Stimulated activated CD8-positive, alpha-beta memory T cell treated with anti-CD3 and anti-CD28 coated beads, Interleukin-2, amount 100 ng/mL, for 48 hours (primary cell): ENCODE data around the gene FBXO42.

Experiments used
- DNase-seq, 2 donors: peaks; one replicate each; pipeline ENCODE4 v3.0.0-alpha.2; 2020; ENCODE audit warnings: low read depth in 2 of 2

The FBXO42 gene

DNA sequence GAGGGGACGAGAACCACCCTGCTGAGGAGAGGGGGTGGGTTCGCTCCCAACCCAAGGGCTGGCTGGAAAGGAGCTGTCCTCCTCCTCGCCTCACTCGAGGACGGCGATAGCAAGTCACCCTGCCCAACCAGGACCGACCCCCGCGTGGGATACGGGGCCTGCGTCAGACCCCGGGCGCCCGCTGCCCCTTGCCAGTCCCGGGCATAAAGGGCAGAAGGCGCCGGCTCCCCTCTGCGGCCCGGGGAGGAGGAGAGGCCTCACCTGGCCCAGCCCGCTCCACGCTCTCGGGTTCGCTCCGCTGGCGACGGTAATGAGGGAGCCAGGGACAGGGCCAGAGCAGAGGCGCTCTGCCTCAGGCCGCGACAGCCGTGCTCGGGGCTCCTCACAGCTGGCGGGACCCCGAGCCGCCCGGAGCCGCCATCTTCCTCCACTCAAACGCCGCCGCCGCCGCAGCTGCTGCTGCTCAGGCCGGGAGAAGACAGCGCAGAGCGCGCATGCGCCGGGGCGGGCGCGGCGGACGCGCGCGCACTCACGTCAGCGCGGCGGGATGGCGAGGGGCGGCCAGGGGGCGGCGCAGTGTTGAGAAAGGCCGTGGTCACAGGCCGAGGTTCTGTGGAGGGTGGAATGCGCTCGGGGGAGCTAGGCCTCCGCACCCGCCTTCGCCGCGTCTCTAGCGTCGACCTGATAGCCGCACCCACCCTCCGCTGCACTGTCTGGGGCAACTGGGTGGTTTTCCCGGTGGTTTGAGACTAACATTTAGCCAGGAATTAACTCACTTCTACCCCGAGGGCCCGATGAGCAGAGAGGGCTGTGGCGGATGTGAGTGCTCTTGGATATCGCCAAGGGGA is at the start of gene FBXO42:
FBXO42 (minus strand) TSS at position 487 of the 848 bp plus-strand sequence. CDS start 37,062 bp downstream, outside the sequence.
- peak; percentile 86 for DNase-seq

DNA sequence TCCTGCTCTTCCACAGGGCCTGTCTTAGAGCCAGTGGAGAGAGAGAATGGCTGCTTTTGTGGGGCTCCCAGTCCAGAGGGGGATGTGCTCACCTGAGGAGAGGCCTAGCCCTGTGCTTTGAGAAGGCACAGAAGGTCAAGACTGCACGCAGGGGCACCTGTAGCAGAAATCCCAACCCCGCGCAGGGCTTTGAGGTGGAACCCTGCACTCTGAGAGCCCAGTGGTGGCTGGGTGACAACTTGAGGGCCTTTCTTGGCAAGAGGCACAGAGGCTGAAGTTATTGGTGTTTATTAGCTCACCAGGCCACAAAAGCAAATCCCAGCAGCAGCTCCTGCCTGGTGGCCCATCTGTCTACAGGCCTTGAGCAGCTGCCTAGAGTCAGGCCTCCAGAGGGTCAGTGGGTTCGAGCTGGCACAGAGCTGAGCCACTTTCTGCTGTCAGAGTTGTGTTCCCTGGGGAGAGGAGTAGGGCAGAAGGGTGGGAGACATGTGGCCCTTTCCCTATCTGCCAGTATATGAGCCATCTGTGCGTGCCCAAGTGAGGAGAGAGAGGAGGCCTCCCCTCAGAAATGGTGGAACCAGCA is 46.2 kb upstream of the FBXO42 start:
- no peak for DNase-seq

DNA sequence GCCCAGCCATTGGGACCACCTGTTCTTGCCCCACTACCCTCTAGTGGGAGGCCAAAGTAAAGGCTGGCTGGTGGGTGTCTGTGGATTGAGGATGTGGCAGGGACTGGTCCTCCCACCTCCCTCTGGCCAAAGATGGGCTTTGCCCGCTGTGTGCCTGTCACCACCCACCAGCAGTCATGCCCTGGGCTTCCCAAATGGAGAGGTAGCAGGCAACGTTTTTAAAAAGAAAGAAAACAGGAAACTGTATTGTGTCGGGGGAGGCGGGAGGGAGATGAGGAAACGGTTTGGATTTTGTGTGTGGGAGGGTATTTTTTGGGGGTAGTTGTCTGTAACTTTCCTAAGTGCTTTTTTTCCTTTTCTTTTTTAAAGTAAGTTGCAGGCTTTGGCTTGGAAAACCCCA is 44.8 kb upstream of the FBXO42 start:
- no peak for DNase-seq

DNA sequence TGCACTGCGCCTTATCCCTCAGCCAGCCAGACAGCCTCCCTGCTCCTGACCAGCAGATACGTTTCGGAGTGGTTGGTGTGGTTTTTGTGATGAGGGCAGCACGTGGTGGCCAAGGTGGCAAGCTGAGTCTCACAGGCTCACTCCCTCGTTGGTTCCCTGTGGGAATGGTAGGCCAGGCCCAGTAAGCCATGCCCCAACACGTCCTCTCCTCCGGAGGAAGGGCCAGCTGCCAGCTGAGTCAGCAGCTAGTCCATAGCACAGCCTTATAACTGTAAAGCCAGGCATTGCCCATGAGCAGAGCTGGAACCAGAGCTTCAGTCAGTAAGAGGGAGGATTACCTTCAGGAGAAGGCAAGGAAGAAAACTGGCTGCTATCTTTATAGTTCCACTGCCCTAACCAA is 44.3 kb upstream of the FBXO42 start:
- DNase-seq, result no peak

DNA sequence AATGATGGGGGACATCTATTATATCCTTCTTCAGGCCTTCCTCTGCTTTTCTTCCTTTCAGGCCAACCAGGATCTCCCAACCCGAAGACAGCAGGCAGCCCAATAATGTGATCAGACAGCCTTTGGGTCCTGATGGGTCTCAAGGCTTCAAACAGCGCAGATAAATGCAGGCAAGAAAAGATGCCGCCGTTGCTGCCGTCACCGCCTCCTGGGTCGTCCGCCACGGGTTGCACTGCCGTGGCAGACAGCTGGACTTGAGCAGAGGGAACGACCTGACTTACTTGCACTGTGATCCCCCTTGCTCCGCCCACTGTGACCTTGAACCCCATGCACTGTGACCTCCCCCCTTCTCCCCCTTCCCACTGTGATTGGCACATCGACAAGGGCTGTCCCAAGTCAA is 42.7 kb upstream of the FBXO42 start:
- DNase-seq, result no peak

DNA sequence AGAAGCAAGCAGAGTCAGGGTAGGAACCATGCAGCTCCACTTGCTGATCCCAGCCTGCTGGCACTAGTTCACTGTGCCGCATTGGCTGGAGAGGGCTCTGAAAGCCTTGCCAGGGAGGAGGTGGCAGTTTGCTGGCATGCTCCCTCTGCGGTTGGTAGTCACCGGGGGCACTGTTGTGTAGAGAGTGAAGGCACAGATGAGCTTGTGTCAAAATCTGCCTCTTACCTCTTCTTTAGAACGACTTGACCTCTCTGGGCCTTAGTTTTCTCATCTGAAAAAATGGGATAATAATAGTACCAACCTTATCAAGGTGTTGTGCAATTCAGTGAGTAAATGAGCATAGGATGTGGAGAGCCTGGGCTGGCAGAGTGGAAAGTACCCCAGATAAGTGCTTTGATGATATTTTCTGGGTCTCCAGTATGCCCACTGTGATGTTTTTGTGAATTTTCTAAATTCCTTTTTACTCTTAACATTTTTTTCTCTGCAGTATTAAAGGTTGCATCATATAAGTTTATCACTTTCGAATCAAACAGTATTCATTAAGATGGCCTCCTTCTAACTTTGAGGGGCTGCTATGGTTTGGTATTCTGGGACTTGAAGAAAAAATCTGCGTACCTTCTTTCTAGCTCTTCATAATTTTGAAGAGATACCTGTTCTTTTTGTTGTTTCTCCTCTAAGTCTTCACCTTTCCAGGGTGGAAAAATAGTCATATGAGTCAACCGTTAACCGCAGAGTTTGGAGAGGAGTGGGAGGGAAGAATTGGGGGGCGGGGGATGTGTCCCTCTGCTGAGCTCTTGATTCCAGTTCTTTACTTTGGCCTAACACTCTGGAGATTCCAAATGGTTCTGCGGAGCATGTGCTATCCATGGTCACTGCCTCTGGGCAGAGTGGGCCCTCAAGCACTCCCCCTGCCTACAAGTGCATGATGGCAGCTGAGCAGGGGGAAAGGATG is 41.6 kb upstream of the FBXO42 start:
- no peak for DNase-seq

DNA sequence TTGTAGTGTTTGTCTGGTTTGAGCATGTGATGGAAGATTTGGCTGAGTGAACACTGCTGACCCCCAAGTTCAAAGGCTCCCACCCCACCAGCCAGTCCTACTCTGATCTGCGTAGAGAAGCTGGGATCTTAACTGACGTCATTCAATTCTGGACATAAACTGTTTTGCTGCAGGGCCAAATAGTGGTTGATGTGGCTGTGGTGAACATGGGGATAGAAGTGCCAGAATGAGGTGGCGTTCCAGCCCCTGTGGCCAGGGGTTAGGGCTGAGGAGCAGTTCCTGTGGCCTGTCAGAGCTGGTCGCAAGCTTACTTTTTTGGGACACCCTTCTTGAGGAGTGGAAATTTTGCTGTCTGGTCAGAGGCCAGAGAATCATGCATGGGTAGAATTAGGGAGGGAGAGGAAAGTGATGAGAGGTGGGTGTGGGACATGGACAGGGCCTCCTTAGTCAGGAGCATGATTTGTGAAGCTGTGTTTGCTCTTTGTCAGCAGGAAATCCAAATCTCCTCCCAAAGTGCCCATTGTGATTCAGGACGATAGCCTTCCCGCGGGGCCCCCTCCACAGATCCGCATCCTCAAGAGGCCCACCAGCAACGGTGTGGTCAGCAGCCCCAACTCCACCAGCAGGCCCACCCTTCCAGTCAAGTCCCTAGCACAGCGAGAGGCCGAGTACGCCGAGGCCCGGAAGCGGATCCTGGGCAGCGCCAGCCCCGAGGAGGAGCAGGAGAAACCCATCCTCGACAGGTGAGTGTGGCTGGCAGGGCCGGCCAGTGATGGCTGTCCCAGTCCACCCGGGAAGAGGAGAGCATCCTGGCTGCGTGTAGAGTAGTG is 40.7 kb upstream of the FBXO42 start:
- DNase-seq, result no peak

DNA sequence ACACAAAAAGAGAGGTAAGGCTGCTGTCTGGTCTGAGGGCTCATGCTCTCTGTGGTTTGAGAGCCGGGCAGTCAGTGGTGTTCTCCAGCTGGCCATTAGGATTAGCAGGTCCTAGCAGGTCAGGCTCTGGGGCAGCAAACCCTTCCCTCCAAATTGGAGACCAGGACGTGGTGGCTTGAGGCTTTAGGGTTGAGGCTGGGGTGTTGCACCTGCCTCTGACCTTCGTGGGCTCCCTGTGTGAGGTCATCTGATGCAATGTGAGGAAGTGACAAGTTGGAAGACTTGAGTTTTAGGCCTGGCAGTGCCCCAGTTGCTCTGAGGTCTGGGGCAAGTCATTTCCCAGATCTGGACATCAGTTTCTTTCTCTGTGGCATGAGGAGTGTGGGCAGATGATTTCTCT is 39.1 kb upstream of the FBXO42 start:
- no peak for DNase-seq

DNA sequence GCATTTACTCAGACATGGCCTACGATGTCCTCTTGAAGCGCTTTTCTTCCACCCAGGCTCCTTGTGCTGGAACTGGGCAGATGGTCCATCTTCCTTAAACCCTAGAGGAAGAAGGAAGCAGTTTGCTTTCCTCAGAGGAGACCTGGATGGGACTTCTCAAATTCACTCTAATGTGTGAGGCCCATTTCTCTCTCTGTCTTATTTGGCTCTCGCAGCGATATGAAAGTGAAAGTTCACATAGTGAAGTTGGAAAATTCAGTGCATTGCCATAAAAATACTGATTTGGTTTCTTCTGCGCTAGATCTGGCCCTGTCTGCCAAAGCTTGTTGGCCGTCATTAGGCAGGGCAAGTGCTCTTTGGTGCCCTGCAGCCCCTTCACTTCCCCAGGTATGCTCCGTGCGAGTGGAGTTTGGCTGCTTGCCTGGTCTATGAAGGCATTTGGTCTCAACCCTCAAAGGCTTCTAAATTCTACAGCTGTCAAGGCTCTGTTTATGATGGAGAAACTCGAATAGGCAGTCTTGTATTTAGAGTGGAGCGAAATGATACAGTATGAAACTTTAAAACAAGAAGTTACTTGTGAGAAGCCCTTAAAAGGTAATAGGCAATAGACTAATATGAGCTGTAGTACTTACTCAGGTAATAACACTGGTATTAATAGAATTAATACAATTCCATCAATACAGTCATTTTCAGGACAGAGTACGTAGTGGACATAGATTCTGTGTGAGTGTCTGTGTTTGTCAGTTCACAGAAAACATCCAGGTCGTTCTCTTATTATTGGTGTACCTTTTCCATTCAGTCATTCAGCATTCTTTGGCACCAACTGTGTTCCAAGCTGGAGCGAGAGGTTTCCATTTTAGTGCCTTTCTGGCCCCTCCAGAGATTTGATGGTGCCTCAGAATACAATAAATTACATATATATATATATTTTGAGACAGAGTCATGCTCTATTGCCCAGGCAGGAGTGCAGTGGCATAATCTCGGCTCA is 35.2 kb upstream of the FBXO42 start:
- DNase-seq, result no peak

DNA sequence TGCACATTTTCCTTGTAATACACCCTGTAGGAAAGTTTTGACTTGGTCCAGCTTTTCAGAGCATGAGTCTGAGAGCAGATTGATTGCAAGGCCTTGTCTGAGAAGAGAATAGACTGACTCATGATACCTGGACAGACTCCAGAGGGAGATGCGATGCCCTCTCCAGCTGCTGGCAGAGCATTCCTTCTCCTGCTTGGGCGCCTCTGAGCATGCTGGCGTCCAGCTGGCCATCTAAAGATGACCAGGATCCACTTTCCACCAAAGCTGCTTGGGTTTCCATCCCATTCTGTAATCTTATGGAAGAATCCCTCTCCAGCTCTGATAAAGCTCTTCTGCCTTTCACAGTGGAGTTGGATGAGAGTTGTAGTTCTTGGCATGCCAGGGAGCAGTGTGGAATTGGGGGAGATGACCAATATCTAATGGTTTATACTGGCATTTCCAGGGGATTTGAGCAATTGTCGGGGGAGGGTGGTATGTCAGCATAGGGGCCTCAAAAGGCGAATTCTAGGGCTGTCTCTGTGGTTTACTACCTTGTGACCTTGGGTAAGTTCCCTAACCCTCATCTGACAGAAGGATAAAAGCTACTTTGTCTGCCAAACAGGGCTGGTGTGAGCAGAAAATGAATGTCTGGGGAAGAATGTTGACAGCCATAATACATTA is 34.3 kb upstream of the FBXO42 start:
- DNase-seq, result no peak

DNA sequence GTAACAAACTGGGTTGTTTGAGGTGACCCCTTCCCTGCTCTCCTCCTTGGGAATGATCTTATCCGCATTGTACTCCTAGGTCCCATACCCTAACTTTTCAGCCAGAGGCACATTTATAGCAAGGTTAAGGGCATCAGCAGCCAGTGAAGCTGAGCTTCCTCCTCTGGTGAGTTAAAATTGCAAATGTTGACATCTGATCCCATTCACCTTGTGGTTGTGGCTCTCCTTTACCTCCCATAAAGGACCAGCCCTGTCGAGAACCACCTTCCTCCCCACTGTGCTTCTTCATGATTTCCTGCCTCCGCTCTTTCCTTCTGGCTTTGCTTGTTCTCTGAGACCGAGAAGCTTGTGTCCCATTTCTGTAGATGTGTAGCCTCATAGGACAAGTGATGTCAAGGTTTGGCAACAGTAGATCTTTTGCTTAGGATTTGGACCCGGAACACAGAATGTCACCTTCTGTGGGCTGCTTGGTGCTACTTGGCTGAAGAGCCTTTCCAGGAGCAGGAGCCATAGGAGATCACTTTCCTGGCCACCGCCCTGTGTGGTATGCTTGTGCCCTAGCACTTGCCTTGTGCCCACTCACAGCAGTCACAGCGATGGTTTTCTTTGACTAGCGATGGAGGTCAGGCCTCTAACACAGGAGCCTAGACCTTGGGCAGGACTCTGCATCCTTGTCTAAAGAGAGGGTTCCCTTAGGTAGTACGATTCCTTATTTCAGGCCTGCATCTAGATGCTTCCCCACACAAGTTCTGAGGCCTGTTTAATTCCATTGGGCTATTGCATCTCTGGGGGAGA is 33.6 kb upstream of the FBXO42 start:
- no peak for DNase-seq

DNA sequence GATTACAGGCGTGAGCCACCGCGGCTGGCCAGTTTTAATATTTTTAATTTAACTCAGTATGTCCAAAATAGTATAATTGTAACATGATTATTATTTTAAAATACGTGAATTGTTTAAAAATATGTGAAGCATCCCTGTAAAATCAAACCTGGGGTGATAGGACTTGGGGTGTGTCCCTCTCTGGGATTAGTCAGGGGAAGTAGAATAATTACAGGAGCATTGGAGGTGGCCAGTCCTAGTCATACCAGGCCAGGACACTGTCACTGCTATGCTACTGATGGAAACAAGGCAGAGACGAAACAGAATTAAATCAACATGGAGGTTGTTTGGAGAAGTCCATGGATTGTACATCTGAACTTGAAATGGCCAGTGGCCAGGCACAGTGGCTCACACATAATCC is 31.6 kb upstream of the FBXO42 start:
- DNase-seq, result no peak

DNA sequence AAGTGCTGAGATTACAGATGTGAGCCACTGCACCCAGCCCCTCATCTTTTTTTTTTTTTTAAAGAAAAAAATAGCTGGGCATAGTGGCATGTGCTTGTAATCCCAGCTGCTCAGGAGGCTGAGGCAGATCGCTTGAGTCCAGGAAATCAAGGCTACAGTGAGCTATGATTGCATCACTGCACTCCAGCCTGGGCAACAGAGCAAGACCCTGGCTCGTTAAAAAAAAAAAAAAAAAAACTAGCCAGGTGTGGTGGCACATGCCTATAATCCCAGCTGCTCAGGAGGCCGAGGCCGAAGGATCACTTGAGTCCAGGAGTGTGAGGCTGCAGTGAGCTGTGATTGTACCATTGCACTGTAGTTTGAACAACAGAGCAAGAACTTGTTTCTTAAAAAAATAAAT is 28.6 kb upstream of the FBXO42 start:
- DNase-seq, result no peak

DNA sequence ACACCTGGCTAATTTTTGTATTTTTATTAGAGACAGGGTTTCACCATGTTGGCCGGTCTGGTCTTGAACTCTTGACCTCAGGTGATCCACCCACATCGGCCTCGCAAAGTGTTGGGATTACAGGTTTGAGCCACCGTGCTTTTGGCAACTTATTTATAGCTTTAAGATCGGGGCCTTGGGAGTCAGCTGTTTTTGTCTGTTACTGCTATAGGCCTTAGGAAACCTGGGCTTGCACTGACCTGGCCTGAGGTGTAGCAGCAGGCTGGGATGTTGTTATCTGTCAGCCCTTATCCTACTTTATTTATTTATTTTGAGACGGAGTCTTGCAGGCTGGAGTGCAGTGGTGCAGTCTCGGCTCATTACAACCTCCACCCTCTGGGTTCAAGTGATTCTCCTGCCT is 26.2 kb upstream of the FBXO42 start:
- DNase-seq, result no peak

DNA sequence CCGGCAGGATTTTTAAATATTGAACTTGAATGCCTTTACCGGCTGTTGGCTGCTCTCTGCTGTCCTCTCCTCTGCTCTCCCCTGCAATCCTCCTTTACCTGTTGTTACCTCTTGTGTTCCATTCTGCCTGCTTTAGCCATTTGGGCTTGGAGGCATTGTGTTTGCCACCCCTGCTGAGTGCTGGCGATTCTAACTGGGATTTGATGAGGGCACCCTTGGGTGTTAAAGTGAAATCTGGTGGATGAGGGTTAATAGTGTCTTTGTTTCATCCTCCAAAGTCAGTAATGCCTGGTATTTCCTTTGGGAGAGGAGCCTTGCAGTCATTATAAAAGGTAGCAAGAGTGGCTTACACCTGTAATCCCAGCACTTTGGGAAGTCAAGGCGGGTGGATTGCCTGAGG is 24.7 kb upstream of the FBXO42 start:
- DNase-seq, result no peak

DNA sequence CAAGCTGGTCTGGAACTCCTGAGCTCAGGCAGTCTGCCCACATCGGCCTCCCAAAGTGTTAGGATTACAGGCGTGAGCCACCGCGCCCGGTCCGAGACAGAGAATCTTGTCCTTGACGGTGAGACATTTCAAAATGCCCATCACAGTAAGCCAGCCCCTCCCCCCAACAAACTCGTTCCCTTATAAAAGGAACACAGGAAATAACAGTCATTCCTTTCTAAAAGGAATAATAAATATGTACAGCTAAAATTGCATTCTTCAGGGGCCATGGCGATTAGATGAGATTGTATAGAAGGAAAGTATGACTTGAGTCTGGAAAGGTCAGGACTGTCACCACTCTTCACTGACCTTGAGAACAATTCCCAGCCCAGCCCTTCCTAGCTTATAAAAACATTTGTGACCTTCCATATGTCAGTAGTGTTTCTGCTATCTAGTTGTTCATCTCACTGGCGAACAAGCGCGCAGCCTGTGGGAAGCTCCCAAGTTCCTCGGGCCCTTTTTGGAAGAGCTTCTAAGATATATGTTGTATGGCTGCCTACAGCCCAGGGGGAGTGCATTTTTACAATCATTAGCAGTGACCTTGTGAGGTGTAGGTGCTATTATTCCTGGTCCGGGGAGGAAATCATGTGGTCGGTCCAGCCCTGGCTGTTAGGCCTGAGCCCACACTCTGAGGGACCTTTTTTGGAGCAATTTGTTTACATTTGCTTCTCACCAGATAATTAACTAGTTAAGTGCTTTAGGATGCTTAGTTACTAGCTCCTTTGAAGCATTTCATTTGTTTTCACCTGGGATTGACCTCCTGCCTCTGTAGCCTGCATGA is 23.5 kb upstream of the FBXO42 start:
- no peak for DNase-seq

DNA sequence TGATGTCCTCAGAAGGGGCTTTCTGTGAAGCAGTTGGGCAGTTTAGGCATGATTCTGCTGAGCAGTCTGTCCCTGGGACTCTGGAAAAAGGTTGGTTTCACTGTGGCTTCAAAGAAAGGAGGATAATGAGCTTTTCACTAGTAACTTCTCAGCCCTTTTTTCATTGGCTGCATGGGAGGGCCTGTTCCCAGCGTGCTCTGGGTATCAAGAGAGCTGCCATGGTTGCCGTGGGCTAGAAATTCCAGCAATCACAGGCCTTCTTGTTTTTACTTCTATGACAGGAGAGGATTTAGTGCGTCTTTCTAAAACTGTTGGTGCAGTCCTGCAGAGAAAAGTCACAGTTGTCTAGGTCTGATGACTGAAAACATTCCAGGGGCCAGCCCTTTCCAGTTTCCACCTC is 22.0 kb upstream of the FBXO42 start:
- no peak for DNase-seq
